Gastroesophageal sphincter (tissue), 3 donors: ENCODE data around the gene ZNF37A.

Experiments used
- CTCF ChIP-seq, 4 experiments: fragments of 200-600 bp in 2 of 4; fragments of 450-650 bp in 2 of 4; sonication (generic) in 1 of 4; IDR thresholded peaks; one replicate each; pipeline ENCODE4 v1.5.1; 2017 to 2019; ENCODE audit warnings: antibody characterized with exemption in 4 of 4, mild to moderate bottlenecking in 2 of 4, moderate library complexity in 2 of 4
- POLR2A ChIP-seq, 2 donors: fragments of 450-650 bp; IDR thresholded peaks; one replicate each; pipeline ENCODE4 v1.6.1; 2017; ENCODE audit warnings: antibody characterized with exemption in 2 of 2, mild to moderate bottlenecking in 2 of 2, moderate library complexity in 1 of 2
- POLR2AphosphoS5 ChIP-seq: sonication (generic); formaldehyde crosslinking; IDR thresholded peaks from one replicate; pipeline ENCODE4 v1.6.1; 2017; ENCODE audit warnings: antibody characterized with exemption

GRCh38 chr10:38076687-38077086 is 17.4 kb upstream of the ZNF37A start:
- TF ChIP-seq CTCF (IDR thresholded peaks at IDR 0.05) (no peak), POLR2A (IDR thresholded peaks at IDR 0.05) (no peak), POLR2AphosphoS5 (no peak)
